SK-N-SH (cell line): Measurements from ENCODE around the gene METRNL. TPM values are rescaled to one million over a fixed set of nuclear protein-coding genes. Genes with fewer than 3 reads are reported as not detected.

Experiments used
- CTCF ChIA-PET: fragments of 300-600, 350-600 bp; formaldehyde crosslinking; extraction: SDS; loops from one replicate; lab custom pipeline; 2021; lab: Yijun Ruan, JAX
- POLR2A ChIA-PET: fragments of 350-600 bp; sonication (Branson Sonifier 250); formaldehyde crosslinking; extraction: SDS; loops from one replicate; lab custom pipeline; 2020; ENCODE audit warnings: antibody characterized with exemption, inconsistent platforms; lab: Yijun Ruan, JAX
- DNase-seq: peaks from one replicate; pipeline ENCODE4 v3.0.0; 2012
- H2AFZ ChIP-seq: fragments of 200-600 bp; sonication (generic); 2 replicates; pipeline ENCODE4 v1.8.1; 2016; ENCODE audit warnings: antibody characterized with exemption, mild to moderate bottlenecking, low read depth
- H3F3A ChIP-seq: fragments of 200-600 bp; sonication (generic); replicated peaks from 2 replicates; pipeline ENCODE3; 2016; ENCODE audit warnings: antibody characterized with exemption, mild to moderate bottlenecking; ENCODE audit not compliant: insufficient read depth
- H3K27ac ChIP-seq, 2 experiments: fragments of 200-500 bp in 1 of 2; fragments of 200-600 bp in 1 of 2; sonication (Bioruptor generic) in 1 of 2; sonication (generic), shearing (Covaris generic) in 1 of 2; 2 replicates each; pipeline versions ENCODE4 v1.5.1 to v1.6.1; 2014 to 2016; ENCODE audit warnings: low read depth in 2 of 2, inconsistent platforms in 1 of 2, low read length in 1 of 2, mild to moderate bottlenecking in 1 of 2, mixed read lengths in 1 of 2
- H3K27me3 ChIP-seq: fragments of 200-600 bp; sonication (generic), shearing (Covaris generic); 2 replicates; pipeline ENCODE4 v1.6.1; 2016; ENCODE audit warnings: mixed run types; ENCODE audit not compliant: insufficient read depth
- H3K36me3 ChIP-seq, 2 experiments: fragments of 200-500 bp in 1 of 2; fragments of 200-600 bp in 1 of 2; sonication (Bioruptor generic) in 1 of 2; sonication (generic) in 1 of 2; replicated peaks in 1 of 2; 2 replicates each; pipeline versions ENCODE3 to v1.5.1; 2014 to 2016; ENCODE audit warnings: low read length in 1 of 2, mild to moderate bottlenecking in 1 of 2; ENCODE audit not compliant: insufficient read depth in 2 of 2, control insufficient read depth in 1 of 2
- H3K4me1 ChIP-seq, 2 experiments: fragments of 200-500 bp in 1 of 2; fragments of 200-600 bp in 1 of 2; sonication (Bioruptor generic) in 1 of 2; sonication (generic), shearing (Covaris generic) in 1 of 2; 2 replicates each; pipeline versions ENCODE4 v1.5.1 to v1.6.1; 2014 to 2016; ENCODE audit warnings: low read depth in 1 of 2, low read length in 1 of 2, mixed run types in 1 of 2; ENCODE audit not compliant: insufficient read depth in 2 of 2, control insufficient read depth in 1 of 2
- H3K4me2 ChIP-seq: fragments of 200-600 bp; sonication (generic), shearing (Covaris generic); 2 replicates; pipeline ENCODE4 v1.6.1; 2017; ENCODE audit warnings: mixed run types
- H3K4me3 ChIP-seq, 2 experiments: fragments of 200-500 bp in 1 of 2; fragments of 200-600 bp in 1 of 2; sonication (Bioruptor generic) in 1 of 2; sonication (generic), shearing (Covaris generic) in 1 of 2; 2 replicates each; pipeline versions ENCODE4 v1.5.1 to v1.8.1; 2014 to 2016; ENCODE audit warnings: low read depth in 2 of 2, inconsistent platforms in 1 of 2, low read length in 1 of 2, mild to moderate bottlenecking in 1 of 2, mixed read lengths in 1 of 2, moderate library complexity in 1 of 2
- H3K79me2 ChIP-seq: fragments of 200-600 bp; sonication (generic); 2 replicates; pipeline ENCODE4 v1.8.1; 2017; ENCODE audit warnings: mild to moderate bottlenecking; ENCODE audit not compliant: insufficient read depth
- H3K9ac ChIP-seq: fragments of 200-600 bp; sonication (generic); 2 replicates; pipeline ENCODE4 v1.6.1; 2017; ENCODE audit warnings: mixed run types
- H3K9me2 ChIP-seq: fragments of 200-600 bp; sonication (generic); 2 replicates; pipeline ENCODE4 v1.6.1; 2017; ENCODE audit warnings: mixed run types
- H3K9me3 ChIP-seq: fragments of 200-600 bp; sonication (generic); 2 replicates; pipeline ENCODE4 v1.6.1; 2017; ENCODE audit warnings: mixed run types, mild to moderate bottlenecking, moderate library complexity
- H4K20me1 ChIP-seq: fragments of 200-600 bp; sonication (generic); 2 replicates; pipeline ENCODE4 v1.6.1; 2017; ENCODE audit warnings: mild to moderate bottlenecking, mixed run types; ENCODE audit not compliant: insufficient read depth
- EP300 ChIP-seq, 2 experiments: IDR thresholded peaks; 2 replicates each; pipeline versions ENCODE4 v1.4.0 to v1.6.1; 2012; ENCODE audit warnings: borderline replicate concordance in 1 of 2, low read depth in 1 of 2, low read length in 1 of 2
- FOSL2 ChIP-seq: IDR thresholded peaks from 2 replicates; pipeline ENCODE4 v1.4.0; 2012; ENCODE audit warnings: low read depth, mild to moderate bottlenecking, moderate library complexity, borderline replicate concordance
- GABPA ChIP-seq: IDR thresholded peaks from 2 replicates; pipeline ENCODE4 v1.4.0; 2012; ENCODE audit warnings: low read depth, mild to moderate bottlenecking
- GATA2 ChIP-seq: sonication (generic); formaldehyde crosslinking; IDR thresholded peaks from 2 replicates; pipeline ENCODE4 v1.5.0; 2020; ENCODE audit warnings: mild to moderate bottlenecking, missing genetic modification reagents
- MAX ChIP-seq: IDR thresholded peaks from 2 replicates; pipeline ENCODE4 v1.4.0; 2012; ENCODE audit warnings: low read depth
- MXI1 ChIP-seq: IDR thresholded peaks from 2 replicates; pipeline ENCODE4 v1.6.1; 2012; ENCODE audit warnings: mild to moderate bottlenecking, low read depth, low read length, improper control_type of control experiment
- NRF1 ChIP-seq: IDR thresholded peaks from 2 replicates; pipeline ENCODE4 v1.6.1; 2012; ENCODE audit warnings: low read depth, mild to moderate bottlenecking, low read length
- PBX3 ChIP-seq: IDR thresholded peaks from 2 replicates; pipeline ENCODE4; 2012
- RXRA ChIP-seq: IDR thresholded peaks from 2 replicates; pipeline ENCODE4 v1.4.0; 2012; ENCODE audit warnings: low read depth, mild to moderate bottlenecking, borderline replicate concordance
- TEAD4 ChIP-seq: IDR thresholded peaks from 2 replicates; pipeline ENCODE4 v1.4.0; 2012; ENCODE audit warnings: mild to moderate bottlenecking, borderline replicate concordance; ENCODE audit not compliant: insufficient read depth
- USF2 ChIP-seq: fragments of 150-350 bp; IDR thresholded peaks from 2 replicates; pipeline ENCODE4 v1.6.1; 2017; ENCODE audit warnings: antibody characterized with exemption, low read length, low read depth, borderline replicate concordance
- YY1 ChIP-seq: IDR thresholded peaks from 2 replicates; pipeline ENCODE4 v1.4.0; 2012; ENCODE audit warnings: low read depth, mild to moderate bottlenecking
- WGBS: methylation state at CpG from one replicate; pipeline ENCODE4 v1.1.6; 2017; ENCODE audit warnings: low lambda C conversion rate; 5-methylcytosine and 5-hydroxymethylcytosine counted together
- polyA plus RNA-seq, 3 experiments: library from polyadenylated mRNA; depleted of rRNA; stranded (reverse); fragments of >200 nt; gene quantifications; 2 replicates each; pipeline ENCODE4 v1.2.3, GENCODE V29; 2012
- TF ChIP-seq, protein P1 (sequence below): IDR thresholded peaks from 2 replicates; pipeline ENCODE4 v1.4.0; 2012; ENCODE audit warnings: low read depth, borderline replicate concordance

Gene METRNL
- polyA plus RNA-seq, 1 of the 3 experiments (the other 2 are of a cell fraction) = 75.5 TPM

DNA sequence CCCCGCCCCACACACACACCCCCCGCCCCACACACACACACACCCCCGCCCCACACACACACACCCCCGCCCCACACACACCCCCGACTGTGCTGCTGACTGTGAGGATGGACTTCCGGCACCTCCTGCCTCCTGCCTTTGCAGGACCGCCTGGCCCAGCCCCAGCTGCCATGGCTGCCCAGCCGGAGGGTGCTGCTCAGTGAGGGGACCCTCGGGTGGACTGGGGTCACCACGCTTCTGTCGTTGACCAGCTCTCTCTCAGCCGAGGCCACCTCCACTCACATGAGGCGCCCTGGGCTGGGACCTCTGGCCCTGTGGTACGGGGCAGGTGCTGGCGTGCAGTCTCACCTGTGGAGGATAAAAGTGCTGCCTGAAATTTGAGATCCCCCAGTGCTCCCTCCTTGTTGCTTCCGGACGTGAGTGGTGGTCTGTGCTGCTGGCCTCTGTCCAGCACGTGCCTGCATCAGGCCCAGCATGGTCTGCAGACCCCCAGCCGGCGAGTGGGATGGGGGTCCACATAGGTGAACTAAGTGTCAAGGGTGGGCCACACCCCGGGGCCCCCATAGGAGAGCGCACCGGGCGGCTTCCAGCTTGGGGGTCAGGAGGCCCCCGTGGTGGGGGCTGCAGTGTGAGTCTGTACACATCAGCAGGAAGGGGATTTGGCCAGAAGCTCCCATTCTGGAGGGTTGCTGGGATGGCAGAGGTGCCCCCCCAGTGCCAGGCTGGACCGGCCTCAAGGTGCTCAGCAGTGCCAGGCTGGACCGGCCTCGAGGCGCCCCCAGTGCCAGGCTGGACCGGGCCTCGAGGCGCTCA lies 11.2 kb downstream of the METRNL start:
- Histone ChIP-seq H3K36me3 (peaks cover 24 to 52% of the 10 kb centered on the region in 2 experiments), H2AFZ (no peak overlapping the region)
- WGBS = 91% methylated on average over 24 of the region's 32 CpGs

GRCh38 chr17:83091257-83092141 lies 12.1 kb downstream of the METRNL start:
- H3K27me3 ChIP-seq = no peaks in the 10 kb centered on the region
- ChIA-PET CTCF (interaction anchor here (1.2 to 1.5 kb wide), 2 partner anchors 10 to 41 kb away, joined by 3 read pairs; no protein-coding TSS in a partner anchor), POLR2A (interaction anchor here (0.6 kb wide), 1 partner anchor 13 kb away, joined by 3 read pairs; no protein-coding TSS in a partner anchor)
- peaks cover 66% of the 10 kb centered on the region for H3K79me2 ChIP-seq
- H3K9me2 ChIP-seq = no peaks in the 10 kb centered on the region
- H3K4me1 ChIP-seq = no peaks in the 10 kb centered on the region; a peak in 1 of 4 replicates
- peaks cover 28 to 55% of the 10 kb centered on the region in 2 experiments for H3K36me3 ChIP-seq
- no peaks in the 10 kb centered on the region for H3K9me3 ChIP-seq
- no peak overlapping the region for H2AFZ ChIP-seq
- 94% methylated on average over 30 of the region's 35 CpGs for WGBS
- TF ChIP-seq MAX = no peak
- no peak for TF ChIP-seq GABPA
- no peak for TF ChIP-seq TEAD4
- no peak for TF ChIP-seq GATA2
- TF ChIP-seq RXRA = no peak
- no peak for TF ChIP-seq PBX3
- no peak for TF ChIP-seq NRF1
- TF ChIP-seq, protein P1, sequence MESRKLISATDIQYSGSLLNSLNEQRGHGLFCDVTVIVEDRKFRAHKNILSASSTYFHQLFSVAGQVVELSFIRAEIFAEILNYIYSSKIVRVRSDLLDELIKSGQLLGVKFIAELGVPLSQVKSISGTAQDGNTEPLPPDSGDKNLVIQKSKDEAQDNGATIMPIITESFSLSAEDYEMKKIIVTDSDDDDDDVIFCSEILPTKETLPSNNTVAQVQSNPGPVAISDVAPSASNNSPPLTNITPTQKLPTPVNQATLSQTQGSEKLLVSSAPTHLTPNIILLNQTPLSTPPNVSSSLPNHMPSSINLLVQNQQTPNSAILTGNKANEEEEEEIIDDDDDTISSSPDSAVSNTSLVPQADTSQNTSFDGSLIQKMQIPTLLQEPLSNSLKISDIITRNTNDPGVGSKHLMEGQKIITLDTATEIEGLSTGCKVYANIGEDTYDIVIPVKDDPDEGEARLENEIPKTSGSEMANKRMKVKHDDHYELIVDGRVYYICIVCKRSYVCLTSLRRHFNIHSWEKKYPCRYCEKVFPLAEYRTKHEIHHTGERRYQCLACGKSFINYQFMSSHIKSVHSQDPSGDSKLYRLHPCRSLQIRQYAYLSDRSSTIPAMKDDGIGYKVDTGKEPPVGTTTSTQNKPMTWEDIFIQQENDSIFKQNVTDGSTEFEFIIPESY = no peak
- TF ChIP-seq EP300 (IDR thresholded peaks at IDR 0.05; ENCODE audit: borderline replicate concordance in 1 of 2, low read depth in 1 of 2, low read length in 1 of 2) = no peak
- no peak for TF ChIP-seq MXI1
- no peak for TF ChIP-seq FOSL2
- TF ChIP-seq YY1 = no peak
- H4K20me1 ChIP-seq = peaks cover 89% of the 10 kb centered on the region
- H3K9ac ChIP-seq = no peak overlapping the region
- no peak overlapping the region for H3K27ac ChIP-seq
- peaks cover 9% of the 10 kb centered on the region for H3F3A ChIP-seq
- DNase-seq = no peak
- H3K4me3 ChIP-seq = no peak overlapping the region
- H3K4me2 ChIP-seq = no peak overlapping the region

More for the DNA sequence above, 11.2 kb downstream of the METRNL start:
- H3K4me1 ChIP-seq = no peaks in the 10 kb centered on the region; a peak in 2 of 4 replicates
- TF ChIP-seq USF2 = no peak
- TF ChIP-seq, all 33 proteins: peak for 0
- ChIA-PET POLR2A (no interaction called here), CTCF (interaction anchor here (1.2 to 1.5 kb wide), 2 partner anchors 9 to 42 kb away, joined by 3 read pairs; no protein-coding TSS in a partner anchor)
- DNase-seq = no peak
- no peak overlapping the region for H3K9ac ChIP-seq
- H3F3A ChIP-seq = peaks cover 3% of the 10 kb centered on the region
- no peaks in the 10 kb centered on the region for H3K9me2 ChIP-seq
- H3K4me2 ChIP-seq = no peak overlapping the region
- H3K9me3 ChIP-seq = no peaks in the 10 kb centered on the region
- no peak overlapping the region for H3K4me3 ChIP-seq
- H3K27me3 ChIP-seq = no peaks in the 10 kb centered on the region
- H3K27ac ChIP-seq = no peak overlapping the region
- H4K20me1 ChIP-seq = peaks cover 89% of the 10 kb centered on the region
- peaks cover 75% of the 10 kb centered on the region for H3K79me2 ChIP-seq
